NCI-H2029 treated with DMSO at 0.1 percent for 48 hours (cell line): ENCODE measurements around the gene UBE2QL1.

Source experiments
- DNase-seq: peaks from one replicate; lab custom pipeline; 2025; lab: John Stamatoyannopoulos, UW

Gene UBE2QL1

DNA sequence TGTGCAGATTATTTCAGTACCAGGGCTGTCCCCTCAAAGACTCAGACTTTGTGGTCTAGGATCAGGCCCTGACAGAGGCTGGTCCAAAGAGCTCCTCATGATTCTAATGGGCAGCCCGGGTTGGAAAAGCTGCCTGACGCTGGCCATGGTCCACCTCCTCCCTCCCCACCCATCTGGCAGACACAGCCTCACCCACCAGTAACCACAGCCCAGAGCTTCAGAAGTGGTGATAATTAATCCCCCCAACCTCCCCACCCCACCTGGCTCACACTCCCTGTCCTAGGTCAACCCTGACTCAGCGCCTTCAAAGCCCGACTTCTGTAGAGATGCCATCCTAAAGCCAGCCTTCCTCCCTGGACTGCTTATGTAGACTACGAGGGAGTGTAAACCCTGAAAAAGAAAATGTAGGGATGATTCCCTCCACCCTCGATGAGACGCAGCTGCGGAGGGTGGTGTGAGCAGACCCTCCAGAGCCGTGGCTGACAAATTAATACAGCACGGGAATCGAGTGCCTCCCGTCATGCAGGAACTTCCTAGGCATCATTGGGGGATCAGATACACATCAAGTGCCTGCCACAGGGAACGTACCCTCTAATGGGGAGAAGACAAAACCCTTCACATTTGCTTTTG is 7.0 kb downstream of the UBE2QL1 start:
- no peak for DNase-seq

- DNase-seq, result no peak
These were observed 8.2 kb downstream of the UBE2QL1 start for GRCh38 chr5:6456766-6457370.

- DNase-seq, result no peak
These were observed 8.9 kb downstream of the UBE2QL1 start for GRCh38 chr5:6457592-6457991.

DNA sequence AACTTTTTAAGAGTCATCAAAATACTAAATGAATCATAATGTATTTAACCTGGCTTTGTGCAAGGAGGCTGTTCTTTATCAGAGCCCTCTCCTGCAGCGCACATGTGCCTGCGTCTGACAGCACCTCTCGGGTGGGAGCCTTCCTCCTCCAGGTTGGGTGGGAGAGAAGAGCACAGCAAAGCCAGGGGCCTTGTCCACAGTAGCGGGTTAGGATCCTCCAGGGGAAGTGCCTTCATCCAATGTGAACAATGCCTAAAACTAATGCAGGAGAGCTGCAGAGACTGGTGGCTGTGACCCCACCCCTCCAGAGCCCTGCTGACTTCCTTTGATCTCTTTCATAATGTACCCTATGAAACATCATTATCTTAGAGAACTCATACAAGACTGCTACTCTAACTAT is 10.2 kb downstream of the UBE2QL1 start:
- no peak for DNase-seq

DNA sequence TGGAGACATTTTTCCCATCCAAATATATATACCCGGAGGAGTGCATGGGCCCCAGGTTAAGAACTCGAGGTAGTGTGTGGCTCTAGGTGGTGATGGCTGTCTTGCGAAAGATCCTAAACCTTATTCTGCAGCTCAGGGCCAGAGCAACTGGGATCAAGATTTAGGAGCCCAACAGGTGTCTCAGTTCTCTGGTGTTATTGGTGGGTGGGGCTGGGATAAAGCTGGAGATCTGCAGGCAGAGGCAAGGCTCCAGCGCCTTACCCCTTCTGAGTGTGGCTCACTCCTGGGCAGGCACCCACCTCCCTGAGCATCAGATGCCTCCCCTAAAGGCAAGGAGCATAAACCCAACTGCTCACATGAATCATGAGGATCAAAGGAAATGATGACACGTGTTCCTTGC is 11.2 kb downstream of the UBE2QL1 start:
- no peak for DNase-seq

- DNase-seq, result no peak
These were observed 12.3 kb downstream of the UBE2QL1 start for GRCh38 chr5:6461006-6461405.

DNA sequence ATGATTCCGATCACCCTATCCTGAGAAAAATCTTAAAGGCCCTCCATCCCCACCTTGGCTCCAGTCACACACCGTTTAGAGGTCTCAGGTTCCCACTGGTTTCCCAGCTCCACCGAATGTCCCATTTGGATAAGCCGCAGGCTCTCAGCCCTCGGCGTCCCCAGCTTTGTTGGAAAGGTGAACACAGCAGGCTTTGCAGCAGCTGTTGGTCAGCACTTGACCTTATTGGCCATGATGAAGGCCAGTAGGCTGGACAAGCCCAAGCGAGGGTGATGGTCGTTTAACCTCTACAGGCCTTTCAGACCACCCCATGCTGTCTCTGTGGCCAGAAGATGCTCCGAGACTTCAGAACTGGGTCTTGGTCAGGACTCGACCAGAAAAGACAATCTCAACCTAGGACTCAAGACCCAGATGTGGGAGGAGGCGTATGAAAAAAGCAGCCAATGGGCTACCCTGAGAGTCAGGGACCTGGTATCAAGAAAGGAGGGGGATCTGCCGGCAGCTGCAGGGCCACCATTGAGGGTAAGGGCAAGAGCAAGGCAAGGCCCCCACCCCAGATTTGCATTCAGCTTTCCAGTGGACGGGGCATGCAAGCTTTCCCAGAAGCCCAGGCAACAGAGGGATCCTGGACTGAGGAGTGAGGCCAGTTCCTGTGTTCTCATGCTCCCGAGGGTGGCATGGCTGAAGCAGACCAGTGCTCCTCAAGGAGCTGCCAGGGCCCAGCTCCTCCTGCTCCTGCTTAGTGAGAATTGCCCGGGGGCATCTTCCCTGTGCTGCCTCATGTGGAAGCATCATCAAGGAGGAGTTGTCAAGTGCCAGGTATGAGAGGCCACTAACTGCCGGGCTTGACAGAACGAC is 13.4 kb downstream of the UBE2QL1 start:
- no peak for DNase-seq

GRCh38 chr5:6462671-6463070 is 14.0 kb downstream of the UBE2QL1 start:
- no peak for DNase-seq

GRCh38 chr5:6464441-6464840 is 15.8 kb downstream of the UBE2QL1 start:
- DNase-seq, result no peak

DNA sequence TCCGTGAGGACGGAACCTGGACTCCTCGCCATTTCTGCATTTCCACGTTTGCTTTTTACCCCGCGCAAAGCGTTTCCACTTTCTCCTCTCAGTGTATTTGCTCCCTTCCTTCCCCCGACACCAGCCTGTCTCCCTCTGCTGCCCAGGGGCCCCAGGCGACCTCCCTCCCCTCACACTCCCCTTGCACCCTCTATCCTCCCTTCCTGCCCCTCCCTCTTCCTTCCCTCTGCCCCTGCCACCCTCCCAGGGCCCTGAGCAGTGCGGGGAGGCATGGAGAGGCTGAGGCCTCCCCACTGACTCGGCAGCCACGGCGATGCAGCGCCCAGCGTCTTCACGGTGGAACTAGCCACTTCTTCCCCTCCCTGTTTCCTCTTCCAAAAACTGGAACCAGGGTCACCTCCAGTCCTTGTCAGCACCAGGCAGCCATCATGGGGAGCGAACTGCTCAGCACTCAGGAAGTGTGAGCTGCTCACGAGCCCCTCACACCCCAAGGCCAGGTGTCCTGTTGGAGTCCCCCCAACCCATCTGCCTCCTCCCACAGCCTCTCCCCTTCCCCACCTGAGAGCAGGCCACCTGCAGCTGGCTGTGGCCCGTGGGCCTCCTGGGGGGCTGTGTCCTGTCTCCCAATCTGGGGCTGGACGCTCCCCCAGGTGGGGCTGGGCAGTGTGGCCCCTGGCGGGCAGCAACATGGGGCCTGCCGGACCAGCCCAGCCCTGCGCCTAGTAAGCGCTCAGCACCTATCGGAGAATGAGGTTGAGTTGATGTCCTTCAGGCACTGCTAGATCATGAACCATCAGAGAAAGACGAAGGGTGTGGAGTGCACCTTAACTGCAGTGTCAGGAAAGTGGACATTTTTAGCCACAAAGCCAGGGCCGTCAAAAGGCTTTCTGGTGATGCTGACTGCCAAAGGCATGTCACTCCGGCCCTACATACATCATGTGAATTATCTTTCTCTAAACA is 17.5 kb downstream of the UBE2QL1 start:
- no peak for DNase-seq

- no peak for DNase-seq
These were observed 18.4 kb downstream of the UBE2QL1 start for GRCh38 chr5:6466975-6467567.

DNA sequence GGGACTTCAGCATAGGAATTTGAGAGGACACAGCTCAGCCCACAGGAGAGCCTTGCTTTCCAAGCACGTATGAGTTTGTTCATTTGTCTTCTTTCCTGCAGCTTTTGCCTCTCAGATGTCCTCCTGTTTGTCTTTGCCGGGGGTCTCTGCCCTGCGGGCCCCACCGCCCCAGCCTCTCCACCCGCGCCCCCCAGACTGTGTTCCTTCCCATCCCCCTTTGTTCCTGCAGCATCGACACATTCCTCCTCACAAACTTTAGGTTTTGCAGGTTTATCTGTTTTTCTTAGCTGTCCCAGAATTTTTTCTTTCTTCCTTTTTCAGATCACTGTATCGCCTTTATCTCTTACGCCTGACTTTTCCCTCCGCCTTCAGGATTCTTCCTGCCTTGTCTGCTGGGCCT is 18.9 kb downstream of the UBE2QL1 start:
- no peak for DNase-seq

DNA sequence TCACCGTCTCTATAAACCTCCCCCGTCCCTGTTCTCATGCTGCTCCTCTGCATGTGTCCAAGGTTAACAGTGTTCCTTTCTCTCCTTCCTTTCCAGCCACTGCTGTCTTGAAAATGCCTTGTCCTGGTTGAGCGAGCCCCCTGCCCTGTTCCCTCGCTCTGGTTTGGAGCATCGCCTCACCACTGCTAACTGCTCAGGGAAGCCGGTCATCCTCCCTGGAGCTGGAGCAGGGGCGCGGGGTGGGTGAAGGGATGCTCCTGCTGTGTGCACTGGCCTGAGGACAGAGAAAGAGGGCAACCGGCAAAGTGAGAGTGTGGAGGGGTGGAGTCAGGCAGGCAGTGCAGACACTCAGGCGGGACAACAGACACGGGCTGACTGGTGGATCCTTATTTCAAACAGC is 19.4 kb downstream of the UBE2QL1 start:
- DNase-seq, result no peak

DNA sequence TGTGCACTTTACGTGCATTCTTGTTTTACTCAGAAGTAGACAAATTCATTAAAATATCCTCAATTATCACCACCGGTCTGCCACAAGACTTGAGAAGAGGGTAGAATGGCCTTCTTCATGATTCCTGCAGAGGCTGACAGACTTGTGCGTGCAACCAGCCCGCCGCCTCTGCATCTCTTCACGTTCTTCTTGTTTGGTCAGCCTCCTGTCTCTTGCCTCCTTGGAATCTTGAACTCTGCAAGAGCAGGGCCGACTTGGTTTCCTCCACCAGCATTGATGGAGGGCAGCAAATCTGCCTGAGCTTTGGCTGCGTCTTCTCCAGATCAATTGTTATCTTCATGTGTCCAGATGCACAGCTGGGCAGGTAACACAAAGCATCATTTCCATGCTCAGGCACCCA is 20.2 kb downstream of the UBE2QL1 start:
- no peak for DNase-seq

DNA sequence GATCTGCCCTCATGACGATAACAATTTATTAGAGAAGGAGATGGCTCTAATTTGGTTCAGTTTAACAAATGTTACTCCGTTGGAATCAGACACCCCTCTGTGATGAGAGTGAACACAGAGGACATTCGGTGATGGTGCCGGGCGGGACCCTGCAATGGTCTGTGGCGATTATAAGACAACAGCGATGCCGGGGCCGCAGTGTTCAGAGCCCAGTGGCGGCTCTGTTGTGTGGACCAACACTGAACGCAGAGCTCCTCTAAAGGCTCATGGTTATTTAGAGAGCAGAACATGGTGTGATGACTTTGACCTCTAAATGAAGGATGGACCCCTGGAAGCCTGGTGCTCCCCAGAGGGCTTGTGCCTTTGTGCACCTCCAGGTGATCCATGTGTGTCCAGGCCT is 21.2 kb downstream of the UBE2QL1 start:
- no peak for DNase-seq

DNA sequence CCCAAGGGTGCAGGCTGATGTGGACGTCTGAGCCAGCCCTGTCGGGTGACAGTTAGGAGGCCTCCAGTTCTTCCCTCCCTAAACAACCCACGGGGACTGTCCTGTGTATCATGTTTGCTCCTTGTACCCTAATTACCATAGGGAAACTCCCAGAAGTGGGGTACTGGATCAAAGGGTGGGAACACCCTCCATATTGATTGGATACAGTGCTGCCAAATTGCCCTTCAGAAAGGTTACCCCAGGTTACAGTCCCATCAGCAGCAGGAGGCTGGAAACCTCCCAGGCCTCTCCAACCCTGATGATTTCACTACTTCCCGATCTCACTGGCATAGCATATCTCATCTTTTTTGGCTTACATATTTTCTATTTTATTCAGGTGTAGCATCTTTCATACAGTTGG is 22.0 kb downstream of the UBE2QL1 start:
- no peak for DNase-seq

- DNase-seq, result no peak
These were observed 22.6 kb downstream of the UBE2QL1 start for GRCh38 chr5:6471252-6471651.

GRCh38 chr5:6472792-6473191 is 24.1 kb downstream of the UBE2QL1 start:
- DNase-seq, result no peak

DNA sequence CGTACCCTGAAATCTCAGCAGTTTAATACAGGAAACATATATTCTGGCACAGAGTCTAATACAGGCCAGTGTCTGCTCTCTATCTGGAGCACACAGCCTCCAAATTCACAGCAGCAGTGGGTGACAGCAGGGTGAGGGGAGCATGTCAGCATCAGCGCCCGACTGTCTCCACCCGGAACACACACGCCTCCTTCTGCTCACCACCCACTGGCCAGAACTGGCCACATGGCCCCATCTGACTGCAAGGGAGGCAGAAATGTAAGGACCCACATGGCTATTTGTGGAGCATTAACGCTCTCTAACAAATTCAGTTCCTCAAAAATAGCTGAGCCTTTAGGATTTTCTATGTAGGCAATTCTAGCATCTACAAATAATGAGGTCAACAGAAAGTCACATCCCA is 24.6 kb downstream of the UBE2QL1 start:
- no peak for DNase-seq

DNA sequence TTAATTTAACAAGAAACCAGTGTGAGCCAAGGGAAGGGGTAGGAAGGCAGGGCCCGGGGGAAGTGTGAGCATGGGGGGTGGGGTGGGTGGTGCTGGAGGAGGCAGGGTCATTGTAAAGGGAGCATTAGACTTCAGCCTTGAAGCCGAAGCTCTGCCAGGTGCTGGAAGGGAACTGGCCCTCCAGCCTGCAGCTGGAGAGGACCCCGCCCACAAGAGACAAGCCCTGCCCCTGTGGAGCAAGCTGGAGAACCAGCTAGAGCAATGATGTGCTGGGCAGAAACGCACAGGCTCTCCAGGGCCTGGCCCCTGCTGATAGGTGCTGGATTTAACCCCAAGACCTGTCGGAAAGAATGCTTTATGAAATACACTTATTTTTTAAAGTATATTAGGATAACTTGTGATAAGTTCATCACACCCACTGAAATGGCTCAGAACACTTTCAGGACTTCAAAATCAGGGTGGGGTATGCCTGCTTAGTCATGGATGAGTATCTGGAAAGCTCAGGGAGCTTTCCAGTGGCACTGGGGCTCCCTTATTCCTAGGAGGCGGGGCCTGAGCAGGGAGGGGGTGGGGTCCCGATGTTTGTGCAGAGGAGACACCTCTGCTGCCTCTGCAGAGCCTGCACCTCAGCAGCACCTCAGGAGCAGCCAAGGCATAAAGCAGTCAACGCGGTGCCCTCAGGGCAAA is 27.1 kb downstream of the UBE2QL1 start:
- peak; percentile 67 for DNase-seq

GRCh38 chr5:6476313-6476661 is 27.6 kb downstream of the UBE2QL1 start:
- no peak for DNase-seq
